Stimulated activated CD8-positive, alpha-beta memory T cell treated with anti-CD3 and anti-CD28 coated beads, Interleukin-2, amount 100 ng/mL, for 48 hours (primary cell): ENCODE measurements around the gene GDPD1.

Experiments
- DNase-seq, 2 donors: peaks; one replicate each; pipeline ENCODE4 v3.0.0-alpha.2; 2020; ENCODE audit warnings: low read depth in 2 of 2

GDPD1 gene

DNA sequence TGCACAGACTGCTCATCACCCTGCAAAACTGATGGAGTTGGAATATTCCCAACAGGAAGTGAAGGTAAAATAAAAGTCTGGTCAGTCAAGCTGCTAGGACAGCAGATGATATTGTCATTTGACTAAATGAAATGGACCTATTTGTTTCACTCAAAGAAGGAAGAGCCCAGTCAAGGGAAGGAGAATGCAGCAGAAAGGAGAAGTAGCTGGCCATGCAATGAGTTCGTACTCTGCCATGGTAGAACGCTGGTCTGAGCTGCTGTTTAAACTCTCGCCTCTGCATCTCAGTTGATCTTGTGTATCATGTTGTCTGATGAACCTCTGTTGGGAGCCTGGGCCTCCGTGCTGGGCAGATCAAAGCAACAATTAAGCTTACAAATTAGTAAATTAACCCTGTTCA is 95.6 kb downstream of the GDPD1 start:
- DNase-seq, result no peak
